ENCODE results near the gene ZNF211. TPM values are rescaled to one million over a fixed set of nuclear protein-coding genes. Genes with fewer than 3 reads are reported as not detected.

ZNF211 gene
- total and polyA plus RNA-seq, 9 of the 15 experiments (the other 6 are each of a cell fraction or from before 2014, with no cell fraction given), result 1.3 to 11.6 (median 4.5) TPM

GRCh38 chr19:57583521-57584416 lies 49.2 kb upstream of the ZNF211 start, which contains the start of gene ZIK1 (continued):
- TF ChIP-seq PBX2 (CRISPR knock-in tag; IDR thresholded peaks at IDR 0.05; ENCODE audit: low read depth) (no peak), PBX2 (tag; conservative IDR thresholded peaks at IDR 0.05; ENCODE audit: low read depth) (no peak), CBX8 (IDR thresholded peaks at IDR 0.05; ENCODE audit: borderline replicate concordance, extremely low read depth, low read depth, low read length, poor library complexity, severe bottlenecking) (no peak), ZKSCAN8 (CRISPR knock-in tag; IDR thresholded peaks at IDR 0.05) (no peak), NCOR1 (IDR thresholded peaks at IDR 0.05) (no peak), ZBTB2 (IDR thresholded peaks at IDR 0.05) (no peak), ZNF174 (CRISPR knock-in tag; IDR thresholded peaks at IDR 0.05) (no peak), ARID3B (CRISPR knock-in tag; IDR thresholded peaks at IDR 0.05; ENCODE audit: borderline replicate concordance) (no peak), EP300 (IDR thresholded peaks at IDR 0.05; ENCODE audit: low read length) (no peak), L3MBTL2 (IDR thresholded peaks at IDR 0.05) (peak; percentile 41), WHSC1 (IDR thresholded peaks at IDR 0.05; ENCODE audit: low read length) (no peak), MAX (CRISPR knock-in tag; IDR thresholded peaks at IDR 0.05) (no peak), MLX (CRISPR knock-in tag; conservative IDR thresholded peaks at IDR 0.05) (no peak), TEAD4 (IDR thresholded peaks at IDR 0.05; ENCODE audit: low read length) (no peak), TEAD4 (CRISPR knock-in tag; IDR thresholded peaks at IDR 0.05; ENCODE audit: borderline replicate concordance) (no peak), NEUROD1 (IDR thresholded peaks at IDR 0.05; ENCODE audit: borderline replicate concordance, low read depth, low read length, partially characterized antibody) (no peak), ZNF512 (tag; IDR thresholded peaks at IDR 0.05) (no peak)

All from K562 (cell line).